ENCODE measurements around the gene C1QL2. TPM values are rescaled to one million over a fixed set of nuclear protein-coding genes. Genes with fewer than 3 reads are reported as not detected.

C1QL2 gene
- total and polyA plus RNA-seq, 2 experiments from 2014 or later = 4.9 to 12.9 TPM

DNA sequence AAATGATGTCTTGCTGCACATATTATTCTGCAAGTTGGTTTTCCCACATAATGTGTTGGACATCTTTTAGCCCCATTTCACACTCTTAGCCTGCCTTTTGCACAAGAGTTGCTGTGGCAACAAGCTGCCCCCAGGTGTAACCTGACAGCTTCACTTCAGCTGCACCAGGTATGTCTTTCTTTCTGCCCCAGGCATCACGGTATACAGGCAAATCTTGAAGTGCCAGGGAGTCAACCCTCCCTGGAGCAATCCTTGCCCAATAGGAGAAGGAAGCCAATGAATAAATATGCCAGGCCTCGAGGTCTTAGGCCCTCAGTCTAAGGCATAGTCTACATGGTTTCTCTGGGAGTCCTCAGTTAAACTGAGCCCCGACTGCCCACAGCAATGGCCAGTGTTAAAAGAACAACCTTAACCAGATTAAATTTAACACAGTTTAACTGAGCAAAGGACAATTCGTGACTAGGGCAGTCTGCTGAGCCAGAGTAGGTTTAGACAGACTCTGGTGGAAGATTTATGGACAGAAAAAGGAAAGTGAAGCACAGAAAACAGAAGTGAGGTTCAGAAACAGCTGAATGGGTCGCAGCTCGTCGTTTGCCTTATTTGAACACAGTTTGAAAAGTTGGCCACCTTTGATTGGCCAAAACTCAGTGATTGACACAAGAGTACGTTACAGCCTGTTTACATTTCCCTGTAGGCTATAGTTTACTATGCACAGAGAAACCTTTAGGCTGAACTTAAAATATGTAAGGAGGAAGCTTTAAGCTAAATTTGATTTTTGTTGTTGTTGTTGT is 32.0 kb upstream of the C1QL2 start:
- no peaks in the 10 kb centered on the region for H3K79me2 ChIP-seq
- no peak overlapping the region for H2AFZ ChIP-seq
- no peak overlapping the region for H3K4me3 ChIP-seq
- TF ChIP-seq EZH2phosphoT487 (IDR thresholded peaks at IDR 0.05; ENCODE audit: low read depth, severe bottlenecking, unreplicated experiment) (no peak), EZH2 (IDR thresholded peaks at IDR 0.05; ENCODE audit: borderline replicate concordance) (no peak)
- TF ChIP-seq, protein P1, sequence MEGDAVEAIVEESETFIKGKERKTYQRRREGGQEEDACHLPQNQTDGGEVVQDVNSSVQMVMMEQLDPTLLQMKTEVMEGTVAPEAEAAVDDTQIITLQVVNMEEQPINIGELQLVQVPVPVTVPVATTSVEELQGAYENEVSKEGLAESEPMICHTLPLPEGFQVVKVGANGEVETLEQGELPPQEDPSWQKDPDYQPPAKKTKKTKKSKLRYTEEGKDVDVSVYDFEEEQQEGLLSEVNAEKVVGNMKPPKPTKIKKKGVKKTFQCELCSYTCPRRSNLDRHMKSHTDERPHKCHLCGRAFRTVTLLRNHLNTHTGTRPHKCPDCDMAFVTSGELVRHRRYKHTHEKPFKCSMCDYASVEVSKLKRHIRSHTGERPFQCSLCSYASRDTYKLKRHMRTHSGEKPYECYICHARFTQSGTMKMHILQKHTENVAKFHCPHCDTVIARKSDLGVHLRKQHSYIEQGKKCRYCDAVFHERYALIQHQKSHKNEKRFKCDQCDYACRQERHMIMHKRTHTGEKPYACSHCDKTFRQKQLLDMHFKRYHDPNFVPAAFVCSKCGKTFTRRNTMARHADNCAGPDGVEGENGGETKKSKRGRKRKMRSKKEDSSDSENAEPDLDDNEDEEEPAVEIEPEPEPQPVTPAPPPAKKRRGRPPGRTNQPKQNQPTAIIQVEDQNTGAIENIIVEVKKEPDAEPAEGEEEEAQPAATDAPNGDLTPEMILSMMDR (IDR thresholded peaks at IDR 0.05; ENCODE audit: poor library complexity) = no peak
- H3K27me3 ChIP-seq = no peaks in the 10 kb centered on the region
- WGBS (ENCODE audit: low lambda C conversion rate, missing lambda C conversion rate) = 78% methylated on average over 8 of the region's 8 CpGs
- H3K4me1 ChIP-seq (ENCODE audit: insufficient read depth) = no peaks in the 10 kb centered on the region
- no peaks in the 10 kb centered on the region for H3K36me3 ChIP-seq (replicated peaks; ENCODE audit: insufficient read depth, low read depth)
- no peak overlapping the region for H3K27ac ChIP-seq
- H3K9me3 ChIP-seq (ENCODE audit: low read depth) = no peaks in the 10 kb centered on the region
- H3K4me2 ChIP-seq = no peak overlapping the region
- DNase-seq (ENCODE audit: low spot score) = no peak
- no peaks in the 10 kb centered on the region for H4K20me1 ChIP-seq (ENCODE audit: insufficient read depth, poor library complexity, severe bottlenecking)
- H3K9me2 ChIP-seq (replicated peaks; ENCODE audit: insufficient read depth) = no peaks in the 10 kb centered on the region

DNA sequence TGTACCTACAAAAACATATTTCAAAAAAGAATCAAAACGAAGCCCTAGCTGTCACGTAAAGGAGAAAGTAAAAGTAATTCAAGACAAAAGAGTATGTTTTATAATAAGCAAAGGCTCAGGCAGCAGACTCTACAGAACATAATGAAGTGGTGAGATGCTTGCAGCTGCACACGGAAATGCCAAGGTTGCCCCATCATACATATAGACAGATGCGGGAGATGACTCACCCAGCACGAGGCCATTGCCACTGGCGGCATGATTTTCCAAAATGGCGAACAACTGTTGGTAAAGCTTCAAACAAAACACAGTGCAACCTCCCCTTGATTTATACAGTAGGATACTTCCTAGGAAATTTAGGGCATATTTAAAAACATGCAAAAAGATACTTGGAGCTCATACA is 26.0 kb upstream of the C1QL2 start:
- Histone ChIP-seq H3K4me1 (ENCODE audit: insufficient read depth) (no peaks in the 10 kb centered on the region), H3K9me2 (replicated peaks; ENCODE audit: insufficient read depth) (no peaks in the 10 kb centered on the region)
- 92% methylated on average over 7 of the region's 7 CpGs for WGBS (ENCODE audit: low lambda C conversion rate, missing lambda C conversion rate)

DNA sequence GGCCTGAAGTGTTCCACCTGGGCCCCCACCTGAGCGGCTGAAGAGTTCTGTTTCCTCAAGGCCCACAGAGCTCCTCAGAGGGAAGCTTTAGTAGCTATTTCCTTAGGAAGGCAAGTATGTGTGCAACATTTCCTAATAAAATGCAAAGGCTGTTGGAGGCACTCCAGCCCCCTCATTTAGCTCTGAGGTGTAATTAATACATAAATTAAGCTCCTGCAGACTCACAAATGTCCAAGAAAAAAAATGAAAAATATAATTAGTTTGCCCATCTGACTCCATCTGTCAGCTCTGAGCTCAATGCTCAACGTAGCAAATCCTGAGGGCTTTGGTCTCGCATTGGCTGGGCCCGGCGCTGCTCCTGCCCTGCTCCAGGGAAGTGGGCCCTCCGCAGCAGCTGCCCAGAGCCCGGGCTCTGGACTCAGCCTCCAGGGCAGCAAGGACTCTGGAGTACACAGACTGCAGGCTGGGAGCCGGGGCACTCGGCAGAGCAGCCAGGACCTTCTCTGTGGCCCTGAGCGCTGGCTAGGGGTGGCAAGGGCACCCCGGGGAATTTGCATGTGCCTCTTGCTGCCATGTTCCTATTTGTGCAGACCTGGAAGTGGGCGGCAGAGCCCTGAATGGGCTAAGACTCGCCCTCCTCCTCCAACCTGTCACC is 23.4 kb upstream of the C1QL2 start:
- Histone ChIP-seq H3K79me2 (no peaks in the 10 kb centered on the region), H3K36me3 (replicated peaks; ENCODE audit: insufficient read depth, low read depth) (no peaks in the 10 kb centered on the region), H3K4me2 (no peak overlapping the region), H3K4me1 (ENCODE audit: insufficient read depth) (no peaks in the 10 kb centered on the region), H3K9me2 (replicated peaks; ENCODE audit: insufficient read depth) (no peaks in the 10 kb centered on the region), H2AFZ (no peak overlapping the region), H3K9me3 (ENCODE audit: low read depth) (no peaks in the 10 kb centered on the region), H3K4me3 (no peak overlapping the region), H3K27ac (no peak overlapping the region), H3K27me3 (no peaks in the 10 kb centered on the region), H4K20me1 (ENCODE audit: insufficient read depth, poor library complexity, severe bottlenecking) (no peaks in the 10 kb centered on the region)
- TF ChIP-seq EZH2phosphoT487 (IDR thresholded peaks at IDR 0.05; ENCODE audit: low read depth, severe bottlenecking, unreplicated experiment) = no peak
- TF ChIP-seq EZH2 (IDR thresholded peaks at IDR 0.05; ENCODE audit: borderline replicate concordance) = no peak
- TF ChIP-seq, protein P1 (IDR thresholded peaks at IDR 0.05; ENCODE audit: poor library complexity) = no peak
- 85% methylated on average over 13 of the region's 13 CpGs for WGBS (ENCODE audit: low lambda C conversion rate, missing lambda C conversion rate)
- no peak for DNase-seq (ENCODE audit: low spot score)

More for the DNA sequence above, 26.0 kb upstream of the C1QL2 start:
- Histone ChIP-seq H3K4me2 (no peak overlapping the region), H3K27ac (no peak overlapping the region), H3K79me2 (no peaks in the 10 kb centered on the region), H3K4me3 (no peak overlapping the region), H3K36me3 (replicated peaks; ENCODE audit: insufficient read depth, low read depth) (no peaks in the 10 kb centered on the region), H3K9me3 (ENCODE audit: low read depth) (no peaks in the 10 kb centered on the region), H3K27me3 (no peaks in the 10 kb centered on the region), H4K20me1 (ENCODE audit: insufficient read depth, poor library complexity, severe bottlenecking) (no peaks in the 10 kb centered on the region), H2AFZ (no peak overlapping the region)
- no peak for TF ChIP-seq EZH2 (IDR thresholded peaks at IDR 0.05; ENCODE audit: borderline replicate concordance)
- TF ChIP-seq, protein P1 (IDR thresholded peaks at IDR 0.05; ENCODE audit: poor library complexity) = no peak
- no peak for TF ChIP-seq EZH2phosphoT487 (IDR thresholded peaks at IDR 0.05; ENCODE audit: low read depth, severe bottlenecking, unreplicated experiment)
- no peak for DNase-seq (ENCODE audit: low spot score)
